HG02759 (cell line): ENCODE results near the gene SFXN2.

Experiments used
- ATAC-seq: cut with Tn5 transposase; IDR thresholded peaks from one replicate; pipeline ENCODE4 v1.9.1; 2021; ENCODE audit warnings: mild to moderate bottlenecking, moderate library complexity; ENCODE audit not compliant: unreplicated experiment

The SFXN2 gene

GRCh38 chr10:102775201-102775934, 60.9 kb downstream of the SFXN2 start:
- ATAC-seq = no peak

GRCh38 chr10:102775935-102776669, 61.7 kb downstream of the SFXN2 start:
- no peak for ATAC-seq

- no peak for ATAC-seq
Observed at GRCh38 chr10:102776779-102777456, 62.5 kb downstream of the SFXN2 start.

- no peak for ATAC-seq
Observed at GRCh38 chr10:102777711-102778453, 63.4 kb downstream of the SFXN2 start.

GRCh38 chr10:102778781-102779180, 64.3 kb downstream of the SFXN2 start:
- no peak for ATAC-seq

GRCh38 chr10:102779680-102780526, 65.5 kb downstream of the SFXN2 start:
- no peak for ATAC-seq

GRCh38 chr10:102780527-102780808, 66.0 kb downstream of the SFXN2 start:
- ATAC-seq = no peak

- ATAC-seq = no peak
Observed at GRCh38 chr10:102781090-102781920, 66.9 kb downstream of the SFXN2 start.

- no peak for ATAC-seq
Observed at GRCh38 chr10:102781921-102782557, 67.6 kb downstream of the SFXN2 start.

GRCh38 chr10:102782673-102783551, 68.5 kb downstream of the SFXN2 start:
- ATAC-seq = no peak

- no peak for ATAC-seq
Observed at GRCh38 chr10:102783568-102783967, 69.1 kb downstream of the SFXN2 start.

- ATAC-seq = no peak
Observed at GRCh38 chr10:102785818-102786217, 71.4 kb downstream of the SFXN2 start.

GRCh38 chr10:102791754-102792395, 77.4 kb downstream of the SFXN2 start:
- no peak for ATAC-seq
